ENCODE data around the gene FMN1. TPM values are rescaled to one million over a fixed set of nuclear protein-coding genes. Genes with fewer than 3 reads are reported as not detected.

The FMN1 gene
- total RNA-seq, 1 experiment from 2014 or later, result 2.4 TPM

- ATAC-seq, result no peak
- H2AFZ ChIP-seq (ENCODE audit: low read length), result no peak overlapping the region
- no TSS peak for BruUV-seq (replicated peaks)
- intact Hi-C loops (cut with micrococcal nuclease), result no loop called here
- no peak for DNase-seq
- peaks cover 13% of the 10 kb centered on the region for H3K4me1 ChIP-seq (ENCODE audit: insufficient read depth, low read length)
- H3K27ac ChIP-seq (ENCODE audit: low read length), result no peak overlapping the region
- no peak overlapping the region for H3K4me3 ChIP-seq (ENCODE audit: low read length)
- H4K20me1 ChIP-seq (ENCODE audit: low read length), result no peaks in the 10 kb centered on the region
- no peak overlapping the region for H3K4me2 ChIP-seq (ENCODE audit: low read length)
- no peak for TF ChIP-seq EZH2 (IDR thresholded peaks at IDR 0.05; ENCODE audit: low read length, unreplicated experiment)
- TF ChIP-seq CTCF (conservative IDR thresholded peaks at IDR 0.05; ENCODE audit: low read depth, low read length), result no peak
- no peak for TF ChIP-seq EZH2phosphoT487 (IDR thresholded peaks at IDR 0.05; ENCODE audit: borderline replicate concordance, low read length)
- H3K27me3 ChIP-seq (ENCODE audit: low read length), result no peaks in the 10 kb centered on the region
- no peaks in the 10 kb centered on the region for H3K36me3 ChIP-seq (ENCODE audit: low read depth, low read length)
- H3F3A ChIP-seq (ENCODE audit: low read length, unreplicated experiment), result no peaks in the 10 kb centered on the region
- H3K9ac ChIP-seq (ENCODE audit: low read length), result no peak overlapping the region
- no peaks in the 10 kb centered on the region for H3K9me2 ChIP-seq (replicated peaks; ENCODE audit: low read length)
- no peaks in the 10 kb centered on the region for H3K79me2 ChIP-seq (ENCODE audit: low read length)
- H3K9me3 ChIP-seq (ENCODE audit: low read length), result no peaks in the 10 kb centered on the region
- ChIA-PET CTCF (interaction anchor here (1.8 kb wide), 1 partner anchor 56 kb away, joined by 4 read pairs; no protein-coding TSS in a partner anchor), POLR2A (ENCODE audit: unreplicated experiment) (interaction anchor here (0.6 kb wide), 1 partner anchor 10 kb away, joined by 7 read pairs; no protein-coding TSS in a partner anchor)
Measured at GRCh38 chr15:33078607-33079006, 115.9 kb downstream of the FMN1 start.

GRCh38 chr15:33076937-33077336, 117.6 kb downstream of the FMN1 start:
- Histone ChIP-seq H3K9ac (ENCODE audit: low read length) (no peak overlapping the region), H3K9me2 (replicated peaks; ENCODE audit: low read length) (no peaks in the 10 kb centered on the region), H4K20me1 (ENCODE audit: low read length) (no peaks in the 10 kb centered on the region), H3K27me3 (ENCODE audit: low read length) (no peaks in the 10 kb centered on the region), H2AFZ (ENCODE audit: low read length) (no peak overlapping the region), H3K9me3 (ENCODE audit: low read length) (no peaks in the 10 kb centered on the region), H3F3A (ENCODE audit: low read length, unreplicated experiment) (no peaks in the 10 kb centered on the region), H3K4me1 (ENCODE audit: insufficient read depth, low read length) (no peaks in the 10 kb centered on the region), H3K27ac (ENCODE audit: low read length) (no peak overlapping the region), H3K36me3 (ENCODE audit: low read depth, low read length) (no peaks in the 10 kb centered on the region), H3K79me2 (ENCODE audit: low read length) (no peaks in the 10 kb centered on the region), H3K4me2 (ENCODE audit: low read length) (no peak overlapping the region), H3K4me3 (ENCODE audit: low read length) (no peak overlapping the region)
- POLR2A ChIA-PET (ENCODE audit: unreplicated experiment), result no interaction called here
- DNase-seq (no peak), ATAC-seq (no peak)
- CTCF ChIA-PET, result no interaction called here
- intact Hi-C loops (cut with micrococcal nuclease), result no loop called here
- no TSS peak for BruUV-seq (replicated peaks)
- TF ChIP-seq EZH2phosphoT487 (IDR thresholded peaks at IDR 0.05; ENCODE audit: borderline replicate concordance, low read length) (no peak), CTCF (conservative IDR thresholded peaks at IDR 0.05; ENCODE audit: low read depth, low read length) (no peak), EZH2 (IDR thresholded peaks at IDR 0.05; ENCODE audit: low read length, unreplicated experiment) (no peak)

GRCh38 chr15:33074942-33075341, 119.6 kb downstream of the FMN1 start:
- H3K9ac ChIP-seq (ENCODE audit: low read length), result no peak overlapping the region
- BruUV-seq (replicated peaks), result no TSS peak
- H3K79me2 ChIP-seq (ENCODE audit: low read length), result no peaks in the 10 kb centered on the region
- H3K4me2 ChIP-seq (ENCODE audit: low read length), result no peak overlapping the region
- POLR2A ChIA-PET (ENCODE audit: unreplicated experiment), result no interaction called here
- no peaks in the 10 kb centered on the region for H3K36me3 ChIP-seq (ENCODE audit: low read depth, low read length)
- no peak overlapping the region for H3K27ac ChIP-seq (ENCODE audit: low read length)
- intact Hi-C loops (cut with micrococcal nuclease), result loop anchor here (1.0 kb wide), 1 partner anchor 53 kb away; no protein-coding TSS in a partner anchor
- H3K9me2 ChIP-seq (replicated peaks; ENCODE audit: low read length), result no peaks in the 10 kb centered on the region
- peak; percentile 63 for ATAC-seq
- H3F3A ChIP-seq (ENCODE audit: low read length, unreplicated experiment), result no peaks in the 10 kb centered on the region
- H3K27me3 ChIP-seq (ENCODE audit: low read length), result no peaks in the 10 kb centered on the region
- TF ChIP-seq CTCF (conservative IDR thresholded peaks at IDR 0.05; ENCODE audit: low read depth, low read length), result peak; percentile 55
- no peak for TF ChIP-seq EZH2 (IDR thresholded peaks at IDR 0.05; ENCODE audit: low read length, unreplicated experiment)
- H3K4me3 ChIP-seq (ENCODE audit: low read length), result no peak overlapping the region
- no peaks in the 10 kb centered on the region for H4K20me1 ChIP-seq (ENCODE audit: low read length)
- H3K9me3 ChIP-seq (ENCODE audit: low read length), result no peaks in the 10 kb centered on the region
- no peak overlapping the region for H2AFZ ChIP-seq (ENCODE audit: low read length)
- CTCF ChIA-PET, result interaction anchor here (1.0 kb wide), 1 partner anchor 53 kb away, joined by 8 read pairs; no protein-coding TSS in a partner anchor
- peak; percentile 58 for DNase-seq
- H3K4me1 ChIP-seq (ENCODE audit: insufficient read depth, low read length), result no peaks in the 10 kb centered on the region

Data from PC-3 (cell line).